ENCODE measurements around the gene PDE4B.
A peak's percentile ranks its signal among the peaks of the same experiment; 100 is the strongest.

PDE4B gene

GRCh38 chr1:66336641-66336990 lies 543.9 kb downstream of the PDE4B start:
- no peak overlapping the region for H3K4me3 ChIP-seq (ENCODE audit: low read depth, low read length)
- no peaks in the 10 kb centered on the region for H3K9me3 ChIP-seq (ENCODE audit: control insufficient read depth, low read length)
- TF ChIP-seq, protein P1, sequence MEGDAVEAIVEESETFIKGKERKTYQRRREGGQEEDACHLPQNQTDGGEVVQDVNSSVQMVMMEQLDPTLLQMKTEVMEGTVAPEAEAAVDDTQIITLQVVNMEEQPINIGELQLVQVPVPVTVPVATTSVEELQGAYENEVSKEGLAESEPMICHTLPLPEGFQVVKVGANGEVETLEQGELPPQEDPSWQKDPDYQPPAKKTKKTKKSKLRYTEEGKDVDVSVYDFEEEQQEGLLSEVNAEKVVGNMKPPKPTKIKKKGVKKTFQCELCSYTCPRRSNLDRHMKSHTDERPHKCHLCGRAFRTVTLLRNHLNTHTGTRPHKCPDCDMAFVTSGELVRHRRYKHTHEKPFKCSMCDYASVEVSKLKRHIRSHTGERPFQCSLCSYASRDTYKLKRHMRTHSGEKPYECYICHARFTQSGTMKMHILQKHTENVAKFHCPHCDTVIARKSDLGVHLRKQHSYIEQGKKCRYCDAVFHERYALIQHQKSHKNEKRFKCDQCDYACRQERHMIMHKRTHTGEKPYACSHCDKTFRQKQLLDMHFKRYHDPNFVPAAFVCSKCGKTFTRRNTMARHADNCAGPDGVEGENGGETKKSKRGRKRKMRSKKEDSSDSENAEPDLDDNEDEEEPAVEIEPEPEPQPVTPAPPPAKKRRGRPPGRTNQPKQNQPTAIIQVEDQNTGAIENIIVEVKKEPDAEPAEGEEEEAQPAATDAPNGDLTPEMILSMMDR (IDR thresholded peaks at IDR 0.05), result no peak
- H3K36me3 ChIP-seq (ENCODE audit: control insufficient read depth, insufficient read depth, low read length), result no peaks in the 10 kb centered on the region
- H3K4me1 ChIP-seq, result no peaks in the 10 kb centered on the region
- peak overlapping the region; percentile 63 for H3K27ac ChIP-seq
- H3K4me2 ChIP-seq (ENCODE audit: low read length), result no peak overlapping the region
- no peaks in the 10 kb centered on the region for H3K27me3 ChIP-seq (ENCODE audit: control insufficient read depth, insufficient read depth, low read length)
- no peak overlapping the region for H2AFZ ChIP-seq
- H3K79me2 ChIP-seq, result no peaks in the 10 kb centered on the region
- no peak overlapping the region for H3K9ac ChIP-seq

GRCh38 chr1:66337249-66337648 lies 544.6 kb downstream of the PDE4B start:
- Histone ChIP-seq H3K79me2 (no peaks in the 10 kb centered on the region), H3K36me3 (ENCODE audit: control insufficient read depth, insufficient read depth, low read length) (no peaks in the 10 kb centered on the region), H3K9me3 (ENCODE audit: control insufficient read depth, low read length) (no peaks in the 10 kb centered on the region), H3K4me3 (ENCODE audit: low read depth, low read length) (no peak overlapping the region), H3K4me2 (ENCODE audit: low read length) (no peak overlapping the region), H3K27ac (peak overlapping the region; percentile 63), H3K4me1 (no peaks in the 10 kb centered on the region), H2AFZ (no peak overlapping the region), H3K9ac (no peak overlapping the region), H3K27me3 (ENCODE audit: control insufficient read depth, insufficient read depth, low read length) (no peaks in the 10 kb centered on the region)
- TF ChIP-seq, protein P1 (IDR thresholded peaks at IDR 0.05), result no peak

DNA sequence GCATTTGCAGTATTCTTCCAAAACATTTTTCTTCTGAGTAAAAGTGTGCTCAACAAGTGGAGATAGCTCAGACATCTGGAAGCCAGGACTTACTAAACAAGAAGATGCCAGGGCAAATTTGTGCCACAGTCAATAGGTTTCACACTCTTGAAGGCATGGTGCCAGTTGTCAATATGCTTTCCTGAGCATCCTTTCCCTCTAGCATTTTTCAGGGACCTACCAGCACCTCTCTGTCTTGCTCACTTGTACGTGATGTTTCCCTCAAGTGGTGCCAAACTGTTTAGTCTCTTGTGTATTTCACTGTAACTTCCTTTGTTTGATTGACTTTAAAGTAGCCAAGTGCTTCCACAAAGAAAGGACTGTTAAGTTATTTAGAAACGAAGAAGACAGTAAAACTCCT lies 547.2 kb downstream of the PDE4B start:
- Histone ChIP-seq H2AFZ (no peak overlapping the region), H3K4me2 (ENCODE audit: low read length) (no peak overlapping the region), H3K27ac (no peak overlapping the region), H3K36me3 (ENCODE audit: control insufficient read depth, insufficient read depth, low read length) (no peaks in the 10 kb centered on the region), H3K4me1 (no peaks in the 10 kb centered on the region), H3K79me2 (no peaks in the 10 kb centered on the region), H3K9ac (no peak overlapping the region), H3K27me3 (ENCODE audit: control insufficient read depth, insufficient read depth, low read length) (no peaks in the 10 kb centered on the region), H3K9me3 (ENCODE audit: control insufficient read depth, low read length) (no peaks in the 10 kb centered on the region), H3K4me3 (ENCODE audit: low read depth, low read length) (no peak overlapping the region)
- TF ChIP-seq, protein P1 (IDR thresholded peaks at IDR 0.05), result no peak

GRCh38 chr1:66341446-66342089 lies 548.9 kb downstream of the PDE4B start:
- no peak overlapping the region for H3K27ac ChIP-seq

More at GRCh38 chr1:66341446-66342089, 548.9 kb downstream of the PDE4B start:
- Histone ChIP-seq H3K4me1 (no peaks in the 10 kb centered on the region), H3K9ac (no peak overlapping the region), H2AFZ (no peak overlapping the region), H3K79me2 (no peaks in the 10 kb centered on the region), H3K9me3 (ENCODE audit: control insufficient read depth, low read length) (no peaks in the 10 kb centered on the region), H3K4me2 (ENCODE audit: low read length) (no peak overlapping the region), H3K36me3 (ENCODE audit: control insufficient read depth, insufficient read depth, low read length) (no peaks in the 10 kb centered on the region), H3K4me3 (ENCODE audit: low read depth, low read length) (no peak overlapping the region), H3K27me3 (ENCODE audit: control insufficient read depth, insufficient read depth, low read length) (no peaks in the 10 kb centered on the region)
- TF ChIP-seq, protein P1 (IDR thresholded peaks at IDR 0.05), result no peak

Measured in parathyroid adenoma (tissue), 2 donors.